ENCODE data around the gene LOC128125822.
"Not testable (repeated sequence)": the region's sequence is repeated elsewhere in the genome, so short reads cannot be mapped to it uniquely, and the experiment has no call there.

The LOC128125822 gene

GRCh38 chr6:63572044-63572746 is at the start of gene LOC128125822, which contains the start of gene PTP4A1:
Gene LOC128125822 (plus strand): TSS chr6:63572480.
Gene PTP4A1 (plus strand): TSS chr6:63572480. CDS start chr6:63576881, 4,401 bp downstream.
- peak; percentile 94 to 96 for DNase-seq

GRCh38 chr6:63522911-63523287 is 49.4 kb upstream of the LOC128125822 start:
- DNase-seq: not testable (repeated sequence)

- no peak for DNase-seq
These were observed 48.6 kb upstream of the LOC128125822 start for GRCh38 chr6:63523630-63524029.

GRCh38 chr6:63525186-63525878 is 46.9 kb upstream of the LOC128125822 start:
- no peak for DNase-seq

DNA sequence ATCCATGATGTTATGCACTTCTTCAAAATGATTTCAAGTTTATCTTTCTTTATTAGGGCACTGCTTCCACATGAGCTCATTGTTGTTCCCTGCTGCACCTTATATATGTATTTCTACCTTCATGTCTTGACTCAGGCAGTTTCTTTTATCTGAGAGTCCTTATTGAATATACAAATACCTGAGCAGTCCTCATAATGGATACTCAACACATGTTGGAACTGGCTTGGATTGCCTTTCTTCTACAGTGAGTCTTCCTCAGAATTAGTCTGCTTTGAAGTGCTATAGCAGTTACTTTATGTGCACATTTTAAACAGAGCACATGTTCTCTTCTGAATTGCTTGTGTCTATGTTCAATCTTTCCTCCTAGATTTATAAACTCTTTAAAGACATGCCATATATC is 45.3 kb upstream of the LOC128125822 start:
- no peak for DNase-seq

DNA sequence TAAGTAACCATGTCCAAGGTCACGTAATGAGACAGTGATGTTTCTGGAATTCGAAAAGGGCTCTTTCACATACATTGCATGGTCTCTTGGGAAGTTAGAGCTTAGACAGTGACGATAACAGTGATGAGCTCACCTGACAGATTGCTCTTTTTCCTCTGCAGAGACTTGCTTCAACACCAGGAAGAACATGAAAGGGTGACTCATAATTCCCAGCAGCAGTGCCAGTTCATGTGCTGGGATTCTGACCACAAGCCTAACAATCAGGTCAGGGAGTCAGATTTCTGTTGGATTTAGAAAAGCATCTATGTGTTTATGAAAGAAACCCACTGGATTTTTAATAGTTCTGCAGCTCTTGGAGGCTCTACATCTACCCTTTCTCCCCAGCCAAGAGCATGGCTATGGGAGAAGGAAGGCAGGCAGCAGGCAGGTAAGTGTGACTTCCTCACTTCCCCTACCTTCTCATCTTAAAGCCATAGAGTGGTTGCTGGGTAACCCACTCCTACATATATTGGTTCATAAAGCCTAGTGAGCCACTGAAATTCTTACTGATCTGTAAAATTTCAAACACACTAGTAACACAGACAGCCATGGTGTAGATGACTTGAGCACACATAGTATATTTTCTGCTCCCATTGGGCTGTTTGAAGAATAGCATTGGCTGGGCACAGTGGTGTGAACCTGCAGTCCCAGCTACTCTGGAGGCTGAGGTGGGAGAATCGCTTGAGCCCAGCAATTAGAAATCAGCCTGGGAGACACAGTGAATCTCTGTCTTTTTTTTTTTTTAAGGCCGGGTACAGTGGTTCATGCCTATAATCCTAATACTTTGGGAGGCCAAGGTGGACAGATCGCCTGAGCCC is 44.4 kb upstream of the LOC128125822 start:
- DNase-seq: no peak

DNA sequence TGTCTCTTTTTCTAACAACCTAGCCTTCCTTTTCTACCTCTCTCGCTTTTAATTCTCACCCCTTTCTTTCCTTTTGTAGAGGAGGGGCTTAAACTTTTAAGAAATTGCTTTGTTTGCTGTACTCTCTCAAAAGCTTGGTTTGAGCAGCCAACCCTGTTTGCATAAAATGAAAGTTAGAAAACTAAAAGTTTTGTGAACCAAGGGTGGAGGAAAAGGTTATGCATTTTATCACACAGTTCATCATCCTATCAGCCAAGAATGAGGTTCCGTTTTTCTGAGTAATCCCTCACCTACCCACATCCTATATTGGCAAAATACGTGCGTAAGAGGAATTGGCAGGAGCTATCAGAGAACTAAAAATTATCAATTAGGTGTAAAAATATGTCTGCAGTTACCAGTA is 42.8 kb upstream of the LOC128125822 start:
- no peak for DNase-seq

DNA sequence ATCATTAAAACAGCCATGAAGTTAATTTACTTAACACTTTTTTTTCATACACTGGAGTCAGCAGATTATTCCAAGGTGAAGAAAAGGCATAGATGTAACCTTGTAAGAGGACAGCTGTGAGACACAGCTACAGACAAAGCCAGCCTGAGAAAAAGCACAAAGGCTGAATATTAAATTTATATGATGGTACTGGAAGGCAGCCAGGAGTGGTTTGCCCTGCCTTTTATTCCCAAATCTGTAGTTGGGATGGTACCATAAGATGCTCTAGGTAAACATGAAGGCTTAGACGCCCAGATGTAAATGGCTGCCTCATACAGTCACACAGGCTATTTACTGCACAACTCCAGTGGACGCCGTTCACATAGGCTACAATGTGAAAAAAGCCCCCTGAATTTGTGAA is 42.1 kb upstream of the LOC128125822 start:
- no peak for DNase-seq

DNA sequence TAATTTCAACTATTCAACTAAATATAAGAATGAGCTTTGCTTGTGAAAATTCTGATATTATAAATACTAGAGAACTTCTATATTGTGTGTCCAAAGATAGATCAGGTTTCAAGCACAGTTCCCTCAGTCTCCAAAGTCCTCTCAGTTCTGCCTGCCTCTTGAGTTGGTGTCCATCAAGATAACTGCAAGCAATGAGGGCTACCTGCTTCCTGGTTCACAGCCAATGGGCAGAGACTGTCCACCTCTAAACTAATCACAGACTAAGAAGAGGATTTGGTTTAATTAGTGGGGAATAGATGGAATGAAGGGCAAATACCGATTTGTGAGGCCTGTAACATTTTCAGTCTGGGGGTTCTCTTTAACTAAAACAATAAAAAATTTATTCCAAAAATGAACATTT is 41.3 kb upstream of the LOC128125822 start:
- no peak for DNase-seq

GRCh38 chr6:63533026-63533425 is 39.3 kb upstream of the LOC128125822 start:
- DNase-seq: no peak

- DNase-seq: no peak
These were observed 38.3 kb upstream of the LOC128125822 start for GRCh38 chr6:63533952-63534351.

- no peak for DNase-seq
These were observed 34.9 kb upstream of the LOC128125822 start for GRCh38 chr6:63537201-63537958.

GRCh38 chr6:63537959-63538300 is 34.4 kb upstream of the LOC128125822 start:
- DNase-seq: no peak

DNA sequence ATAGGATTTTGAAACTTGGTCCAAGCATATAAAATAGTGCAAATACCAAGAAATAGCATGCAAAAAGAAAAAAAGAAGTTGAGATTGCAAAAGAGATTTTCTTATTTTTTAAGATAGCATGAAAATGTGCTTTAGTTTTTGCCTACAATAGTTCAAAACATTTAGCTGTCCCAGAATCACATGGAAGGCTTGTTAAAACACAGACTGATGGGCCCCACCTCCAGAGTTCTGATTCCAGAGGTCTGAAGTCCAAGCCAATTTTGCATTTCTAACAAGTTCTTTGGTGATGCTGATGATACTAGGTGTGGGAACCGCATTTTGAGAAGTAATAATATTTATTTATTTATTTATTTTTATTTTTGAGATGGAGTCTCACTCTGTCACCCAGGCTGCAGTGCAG is 33.7 kb upstream of the LOC128125822 start:
- no peak for DNase-seq

DNA sequence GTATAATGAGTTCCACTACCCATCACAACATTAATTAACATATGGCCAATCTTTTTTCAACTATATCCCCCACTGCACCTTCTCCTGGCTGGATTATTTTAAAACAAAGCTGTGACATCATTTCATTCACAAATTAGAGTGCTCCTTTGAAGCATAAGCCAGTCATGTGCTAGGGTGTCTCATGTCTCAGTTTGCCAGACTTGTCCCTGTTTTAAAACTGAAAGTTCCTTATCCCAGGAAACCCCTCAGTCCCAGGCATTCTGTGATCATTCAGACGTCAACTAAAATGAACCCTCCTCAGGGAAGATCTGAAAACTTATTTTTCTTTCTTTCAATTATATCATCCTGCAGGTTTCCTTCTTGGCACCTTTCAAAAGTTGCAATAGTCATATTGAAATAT is 29.3 kb upstream of the LOC128125822 start:
- no peak for DNase-seq

DNA sequence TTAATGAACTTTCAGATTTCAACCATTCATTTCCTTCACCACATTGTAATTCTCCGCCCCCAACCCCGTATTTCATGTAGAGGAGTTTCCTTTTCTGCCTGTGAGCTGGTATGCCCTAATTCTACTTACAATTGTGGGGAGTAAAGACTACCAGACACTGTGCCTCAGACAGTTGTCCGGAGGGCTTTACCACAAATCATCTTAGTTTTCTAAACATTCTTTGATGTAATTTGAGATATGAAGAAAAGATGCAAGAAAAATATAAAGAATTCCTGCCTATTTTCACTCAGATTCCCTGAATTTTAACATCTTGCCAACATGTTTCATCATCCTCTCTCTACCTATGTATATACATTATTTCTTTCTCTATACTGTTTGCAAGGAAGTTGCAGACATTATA is 28.3 kb upstream of the LOC128125822 start:
- no peak for DNase-seq

DNA sequence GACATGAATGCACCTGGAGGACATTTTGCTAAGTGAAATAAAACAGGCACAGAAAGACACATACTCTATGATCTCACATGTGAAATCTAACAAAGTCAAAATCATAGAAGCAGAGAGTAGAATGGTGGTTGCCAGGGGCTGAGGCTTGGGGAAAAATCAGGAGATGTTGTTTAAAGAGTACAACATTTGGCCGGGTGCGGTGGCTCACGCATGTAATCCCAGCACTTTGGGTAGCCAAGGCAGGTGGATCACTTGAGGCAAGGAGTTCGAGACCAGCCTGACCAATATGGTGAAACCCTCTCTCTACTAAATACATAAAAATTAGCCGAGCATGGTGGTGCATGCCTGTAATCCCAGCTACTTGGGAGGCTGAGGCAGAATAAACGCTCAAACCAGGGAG is 26.0 kb upstream of the LOC128125822 start:
- no peak for DNase-seq

- no peak for DNase-seq
These were observed 25.6 kb upstream of the LOC128125822 start for GRCh38 chr6:63546697-63547096.

DNA sequence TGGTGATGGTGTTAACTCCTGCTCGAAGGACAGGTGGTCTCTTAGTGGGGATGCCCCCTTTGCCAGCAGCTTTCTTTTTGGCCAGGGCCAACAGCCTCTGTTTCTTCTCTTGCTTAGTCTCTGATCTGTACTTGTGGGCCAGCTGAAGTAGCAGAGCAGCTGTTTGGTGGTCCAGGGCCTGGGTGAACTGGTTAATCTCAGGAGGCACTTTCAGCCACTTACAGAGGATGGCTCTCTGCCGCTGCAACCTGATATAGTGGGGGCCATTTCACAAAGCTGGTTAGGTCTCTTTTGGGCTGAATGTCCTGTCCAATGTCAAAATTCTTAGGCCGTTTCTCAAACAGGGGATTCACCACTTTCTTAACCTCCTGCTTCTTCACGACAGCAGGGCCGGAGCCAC is 23.2 kb upstream of the LOC128125822 start:
- DNase-seq: no peak

GRCh38 chr6:63553208-63553607 is 19.1 kb upstream of the LOC128125822 start:
- DNase-seq: no peak

GRCh38 chr6:63553900-63554299 is 18.4 kb upstream of the LOC128125822 start:
- no peak for DNase-seq

DNA sequence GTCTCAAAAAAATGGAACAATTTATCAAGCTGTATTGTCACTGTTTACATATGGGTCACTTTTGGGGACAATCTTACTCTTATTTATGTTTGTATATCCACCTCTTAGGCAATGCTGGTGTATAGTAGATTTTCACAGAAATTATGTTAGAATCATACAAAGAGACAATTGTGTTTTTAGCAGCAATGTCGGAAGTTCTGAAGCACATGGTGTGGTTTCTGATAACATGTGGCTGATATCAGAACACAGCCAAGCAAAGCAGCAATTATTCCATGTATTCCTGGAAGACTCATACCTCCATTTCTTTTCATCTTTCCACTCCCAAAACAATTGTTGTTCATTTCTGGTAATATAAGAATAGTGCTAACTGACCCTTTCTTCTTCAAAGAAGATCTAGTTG is 17.5 kb upstream of the LOC128125822 start:
- DNase-seq: no peak

DNA sequence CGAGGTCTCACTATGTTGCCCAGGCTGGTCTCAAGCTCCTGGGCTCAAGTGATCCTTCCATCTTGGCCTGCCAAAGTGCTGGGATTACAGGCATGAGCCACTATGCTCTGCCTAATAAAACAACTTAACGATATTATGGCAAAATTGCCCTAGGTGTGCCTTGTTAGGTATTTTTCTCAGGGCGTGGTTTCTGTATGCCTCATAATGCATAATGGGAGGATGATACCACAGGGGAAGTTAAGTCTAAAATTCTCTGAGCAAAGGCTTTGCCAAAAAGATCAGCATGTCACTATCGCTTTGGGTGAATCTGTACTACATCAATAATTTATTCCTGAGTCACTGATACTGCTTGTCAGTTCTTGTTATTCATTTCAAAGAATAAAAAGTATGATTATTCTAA is 15.9 kb upstream of the LOC128125822 start:
- DNase-seq: no peak

Data from activated CD4-positive, alpha-beta T cell treated with anti-CD3 and anti-CD28 coated beads, Interleukin-2, amount 50 U/mL, for 48 hours (primary cell).